Measurements from ENCODE around the gene TXNIP. TPM values are rescaled to one million over a fixed set of nuclear protein-coding genes. Genes with fewer than 3 reads are reported as not detected.

Gene TXNIP
- total RNA-seq, 4 donors from 2014 or later = 3,407 to 4,253 (median 3,725) TPM

DNA sequence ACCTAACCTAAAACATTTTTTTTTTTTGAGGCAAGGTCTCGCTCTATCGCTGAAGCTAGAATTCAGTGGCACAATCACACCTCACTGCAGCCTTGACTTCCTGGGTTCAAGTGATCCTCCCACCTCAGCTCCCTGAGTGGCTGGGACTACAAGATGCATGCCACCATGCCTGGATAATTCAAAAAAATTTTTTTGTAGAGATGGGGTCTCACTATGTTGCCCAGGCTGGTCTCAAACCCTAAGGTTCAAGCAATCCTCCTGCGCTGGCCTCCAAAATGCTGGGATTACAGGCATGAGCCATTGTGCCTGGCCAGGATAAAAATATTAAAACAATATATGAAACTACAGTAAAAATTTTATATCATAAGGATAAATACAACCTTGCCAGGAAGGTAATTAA is 43.5 kb downstream of the TXNIP start:
- TF ChIP-seq, protein P1, sequence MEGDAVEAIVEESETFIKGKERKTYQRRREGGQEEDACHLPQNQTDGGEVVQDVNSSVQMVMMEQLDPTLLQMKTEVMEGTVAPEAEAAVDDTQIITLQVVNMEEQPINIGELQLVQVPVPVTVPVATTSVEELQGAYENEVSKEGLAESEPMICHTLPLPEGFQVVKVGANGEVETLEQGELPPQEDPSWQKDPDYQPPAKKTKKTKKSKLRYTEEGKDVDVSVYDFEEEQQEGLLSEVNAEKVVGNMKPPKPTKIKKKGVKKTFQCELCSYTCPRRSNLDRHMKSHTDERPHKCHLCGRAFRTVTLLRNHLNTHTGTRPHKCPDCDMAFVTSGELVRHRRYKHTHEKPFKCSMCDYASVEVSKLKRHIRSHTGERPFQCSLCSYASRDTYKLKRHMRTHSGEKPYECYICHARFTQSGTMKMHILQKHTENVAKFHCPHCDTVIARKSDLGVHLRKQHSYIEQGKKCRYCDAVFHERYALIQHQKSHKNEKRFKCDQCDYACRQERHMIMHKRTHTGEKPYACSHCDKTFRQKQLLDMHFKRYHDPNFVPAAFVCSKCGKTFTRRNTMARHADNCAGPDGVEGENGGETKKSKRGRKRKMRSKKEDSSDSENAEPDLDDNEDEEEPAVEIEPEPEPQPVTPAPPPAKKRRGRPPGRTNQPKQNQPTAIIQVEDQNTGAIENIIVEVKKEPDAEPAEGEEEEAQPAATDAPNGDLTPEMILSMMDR (IDR thresholded peaks at IDR 0.05; ENCODE audit: low read depth) = no peak

DNA sequence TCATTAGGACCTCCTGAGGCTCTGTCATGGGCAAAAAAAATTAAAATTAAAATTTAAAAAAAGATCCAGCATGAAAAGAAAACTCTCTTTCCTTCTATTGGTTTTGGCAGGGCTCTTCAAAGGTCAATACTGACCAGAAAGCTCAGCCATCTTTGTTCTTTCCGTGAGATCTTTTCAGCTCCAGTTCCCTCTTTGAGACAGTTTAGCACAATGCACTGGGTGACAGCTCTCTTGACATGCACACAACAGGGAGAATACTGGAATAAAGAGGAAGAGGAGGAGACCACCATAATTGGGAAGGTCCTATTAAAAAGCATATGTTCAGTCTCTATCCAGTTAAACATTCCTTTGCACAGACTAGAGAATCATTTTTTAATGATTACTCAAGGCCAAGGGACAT is 44.9 kb downstream of the TXNIP start:
- TF ChIP-seq, protein P1 (IDR thresholded peaks at IDR 0.05; ENCODE audit: low read depth) = no peak

DNA sequence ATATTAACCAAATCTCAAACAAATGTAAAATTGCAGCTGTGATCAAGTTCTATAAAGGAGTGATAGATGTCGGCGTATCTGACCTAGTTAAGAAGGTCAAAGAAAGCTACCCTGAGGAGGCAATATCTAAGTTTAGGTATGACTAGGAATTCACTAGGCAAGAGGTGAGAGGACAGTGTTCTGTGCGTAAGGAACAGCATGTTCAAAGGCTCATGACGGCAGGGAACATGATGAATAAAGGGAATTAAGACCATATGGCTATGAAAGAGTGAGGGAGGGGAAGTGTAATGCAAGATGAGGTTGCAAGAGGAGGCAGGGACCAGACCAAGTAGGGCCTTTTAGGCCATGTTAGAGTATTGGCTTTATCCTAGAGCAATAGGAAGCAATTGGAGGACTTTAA is 47.2 kb downstream of the TXNIP start:
- TF ChIP-seq, protein P1 (IDR thresholded peaks at IDR 0.05; ENCODE audit: low read depth) = no peak

DNA sequence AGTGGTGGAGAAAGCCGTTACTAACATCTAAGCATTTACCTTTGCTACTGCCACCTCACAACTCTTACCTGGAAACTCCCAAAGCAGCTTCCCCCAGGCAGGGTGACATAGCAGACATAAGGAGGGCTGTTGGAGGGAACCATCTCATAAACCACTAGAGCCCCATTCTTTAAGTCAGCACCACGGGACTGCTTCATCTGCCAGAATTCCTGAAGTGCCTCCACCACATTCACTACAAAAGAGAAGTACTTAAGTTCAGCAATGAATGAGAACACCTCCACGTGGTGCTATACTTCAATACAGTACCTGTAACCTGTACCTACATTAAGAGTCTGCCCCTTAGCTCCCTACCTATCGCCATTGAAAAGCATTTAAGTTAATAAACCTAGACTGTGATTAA is 48.8 kb downstream of the TXNIP start:
- TF ChIP-seq, protein P1 (IDR thresholded peaks at IDR 0.05; ENCODE audit: low read depth) = no peak

DNA sequence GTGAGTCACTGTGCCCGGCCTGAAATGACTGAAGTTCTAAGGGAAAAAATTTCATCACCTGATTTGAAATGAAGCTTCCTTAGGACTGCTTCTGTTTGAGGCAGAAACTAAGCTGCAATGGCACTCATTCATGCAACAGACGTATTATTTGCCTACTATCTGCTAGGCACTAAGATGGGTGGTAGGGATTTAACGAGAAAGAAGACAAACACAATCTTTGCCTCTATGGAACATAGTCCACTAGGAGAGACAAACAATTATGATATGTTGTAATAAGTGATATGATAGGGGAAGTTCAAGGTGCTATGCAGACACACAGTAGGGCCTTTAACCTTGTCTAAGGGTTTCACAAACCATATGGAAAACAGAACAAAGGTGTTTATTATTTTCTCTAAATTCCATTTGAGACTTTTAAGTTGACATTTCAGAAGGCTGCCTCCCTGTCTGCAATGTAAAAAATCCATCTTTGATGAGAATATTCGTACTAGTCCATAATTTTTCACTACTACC is 49.8 kb downstream of the TXNIP start:
- TF ChIP-seq, protein P1 (IDR thresholded peaks at IDR 0.05; ENCODE audit: low read depth) = no peak

DNA sequence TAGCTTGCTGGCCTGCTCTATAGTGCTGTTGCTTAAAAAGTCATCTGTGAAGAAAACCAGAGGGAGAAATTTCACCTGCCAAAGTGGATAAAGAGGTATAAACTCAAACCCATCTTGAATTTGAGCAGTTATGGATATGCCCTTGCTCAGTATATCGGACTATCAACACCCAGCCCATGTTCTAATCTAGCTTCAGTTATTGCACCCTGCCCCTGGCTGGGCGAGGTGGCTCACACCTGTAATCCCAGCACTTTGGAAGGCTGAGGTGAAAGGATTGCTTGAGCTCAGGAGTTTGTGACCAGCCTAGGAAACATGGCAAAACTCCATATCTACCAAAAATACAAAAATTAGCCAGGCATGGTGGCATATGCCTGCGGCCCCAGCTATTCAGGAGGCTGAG is 51.8 kb downstream of the TXNIP start:
- TF ChIP-seq, protein P1 (IDR thresholded peaks at IDR 0.05; ENCODE audit: low read depth) = no peak

DNA sequence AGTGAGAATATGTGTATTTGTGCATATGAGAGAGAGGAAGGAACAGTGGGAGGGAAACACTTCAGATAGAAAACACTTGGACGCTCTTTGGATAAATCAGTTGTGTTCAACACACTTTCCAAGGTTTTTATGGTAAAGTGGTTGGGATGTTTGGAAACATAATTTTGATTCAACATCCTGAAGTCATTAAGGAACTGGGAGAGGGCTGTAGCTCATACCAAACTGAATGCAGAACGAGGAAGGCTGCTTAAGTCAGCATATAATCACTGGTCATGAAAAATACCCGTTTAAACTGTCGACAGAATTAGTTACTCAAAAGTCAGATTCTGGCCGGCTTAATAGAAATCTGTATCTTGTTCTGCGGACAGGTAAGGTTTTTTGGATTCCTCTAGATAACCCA is 53.5 kb downstream of the TXNIP start:
- TF ChIP-seq, protein P1 (IDR thresholded peaks at IDR 0.05; ENCODE audit: low read depth) = no peak

Other genes with a start within 250 kb of the TXNIP start
- 10 to 100 TPM; 17.0 to 33.7 (median 25.6) TPM for gene RNF115, start 172.5 kb downstream of the TXNIP start, total RNA-seq
- 10 to 100 TPM; 30.5 to 39.0 (median 37.1) TPM for gene POLR3C, start 172.4 kb downstream of the TXNIP start, total RNA-seq
- gene NUDT17, start 150.9 kb downstream of the TXNIP start, total RNA-seq = 1 to 10 TPM in 3 of 4 donors, under 1 TPM in 1; 0.75 to 4.6 (median 2.4) TPM
- gene PIAS3, start 137.5 kb downstream of the TXNIP start, total RNA-seq = 10 to 100 TPM in 3 of 4 donors, 1 to 10 TPM in 1; 7.7 to 16.4 (median 13.4) TPM
- 1 to 10 TPM; 1.6 to 7.0 (median 4.5) TPM for gene ANKRD35, start 110.7 kb downstream of the TXNIP start, total RNA-seq
- 1 to 10 TPM in 3 of 4 donors, under 1 TPM in 1; 0.75 to 2.6 (median 1.6) TPM for gene ITGA10, start 86.5 kb downstream of the TXNIP start, total RNA-seq
- 10 to 100 TPM; 17.0 to 21.1 (median 20.3) TPM for gene PEX11B, start 77.9 kb downstream of the TXNIP start, total RNA-seq
- gene RBM8A, start 69.1 kb downstream of the TXNIP start, total RNA-seq = 100 to 1,000 TPM; 104 to 115 (median 107) TPM
- 10 to 100 TPM; 21.4 to 26.4 (median 22.5) TPM for gene LIX1L, start 38.6 kb downstream of the TXNIP start, total RNA-seq
- gene ANKRD34A, start 32.0 kb downstream of the TXNIP start, total RNA-seq = 1 to 10 TPM in 1 of 4 donors, under 1 TPM in 2, not detected in 1; 0.22 to 1.9 (median 0.34) TPM
- gene POLR3GL, start 31.9 kb downstream of the TXNIP start, total RNA-seq = 10 to 100 TPM; 19.6 to 39.9 (median 32.8) TPM
- not detected for gene HJV, start 25.2 kb upstream of the TXNIP start, total RNA-seq
- gene NBPF10, start 148.2 kb upstream of the TXNIP start, total RNA-seq = 1 to 10 TPM in 3 of 4 donors, under 1 TPM in 1; 0.98 to 5.3 (median 3.7) TPM
- gene NOTCH2NLA, start 232.4 kb upstream of the TXNIP start, total RNA-seq = 100 to 1,000 TPM in 2 of 4 donors, 10 to 100 TPM in 2; 52.0 to 109 (median 89.3) TPM